Fibroblast of mammary gland (primary cell): ENCODE data around the gene GIT2.

ENCODE experiments used
- DNase-seq: peaks from one replicate; pipeline ENCODE4 v3.0.0-alpha.2; 2010; ENCODE audit warnings: low read depth
- H3K4me3 ChIP-seq: 2 replicates; pipeline ENCODE4 v1.5.1; 2011; ENCODE audit warnings: low read depth, mild to moderate bottlenecking, low read length, moderate library complexity; ENCODE audit not compliant: control insufficient read depth
- CTCF ChIP-seq: conservative IDR thresholded peaks from 2 replicates; pipeline ENCODE4 v1.5.1; 2011; ENCODE audit warnings: low read depth, low read length, inconsistent platforms; ENCODE audit not compliant: control insufficient read depth, insufficient read depth

The GIT2 gene

GRCh38 chr12:109921982-109922381 is 74.2 kb downstream of the GIT2 start:
- H3K4me3 ChIP-seq: no peak overlapping the region
- TF ChIP-seq CTCF: no peak
- DNase-seq: no peak

- no peak for DNase-seq
- TF ChIP-seq CTCF: no peak
- no peak overlapping the region for H3K4me3 ChIP-seq
Measured at GRCh38 chr12:109920261-109920780, 75.8 kb downstream of the GIT2 start.

- TF ChIP-seq CTCF: no peak
Measured at GRCh38 chr12:109919456-109919855, 76.7 kb downstream of the GIT2 start.

GRCh38 chr12:109916045-109916444 is 80.1 kb downstream of the GIT2 start:
- TF ChIP-seq CTCF: no peak
- no peak overlapping the region for H3K4me3 ChIP-seq
- DNase-seq: no peak

More at GRCh38 chr12:109919456-109919855, 76.7 kb downstream of the GIT2 start:
- no peak overlapping the region for H3K4me3 ChIP-seq
- no peak for DNase-seq

- no peak overlapping the region for H3K4me3 ChIP-seq
- TF ChIP-seq CTCF: no peak
- DNase-seq: no peak
Measured at GRCh38 chr12:109915171-109916040, 80.8 kb downstream of the GIT2 start.

GRCh38 chr12:109914461-109914860 is 81.7 kb downstream of the GIT2 start:
- TF ChIP-seq CTCF: no peak
- no peak overlapping the region for H3K4me3 ChIP-seq
- no peak for DNase-seq

GRCh38 chr12:109912855-109913321 is 83.3 kb downstream of the GIT2 start:
- TF ChIP-seq CTCF: no peak
- no peak overlapping the region for H3K4me3 ChIP-seq
- DNase-seq: no peak
